NCI-H2107 (cell line): Measurements from ENCODE around the gene POLR3G.

ENCODE experiments used
- DNase-seq: peaks from one replicate; lab custom pipeline; 2025; lab: John Stamatoyannopoulos, UW

POLR3G gene

DNA sequence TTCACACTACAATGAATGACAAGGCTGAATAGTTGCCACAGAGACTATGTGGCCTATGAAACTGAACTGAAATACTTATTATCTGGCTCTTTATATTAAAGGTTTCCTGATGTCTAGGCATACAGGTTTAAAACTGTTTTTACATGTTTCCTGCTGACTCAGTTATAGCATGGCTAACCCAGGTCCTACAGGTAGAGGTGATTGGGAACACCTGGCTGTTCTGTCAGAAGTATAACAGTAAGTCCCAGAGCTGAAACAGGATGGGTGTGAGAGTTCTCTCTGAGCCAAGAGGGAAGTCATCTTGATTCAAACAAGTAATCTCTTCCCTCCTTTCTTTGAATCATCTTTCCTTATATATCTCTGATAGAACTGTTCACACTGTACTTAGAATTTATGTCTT, 79.0 kb downstream of the POLR3G start:
- no peak for DNase-seq

DNA sequence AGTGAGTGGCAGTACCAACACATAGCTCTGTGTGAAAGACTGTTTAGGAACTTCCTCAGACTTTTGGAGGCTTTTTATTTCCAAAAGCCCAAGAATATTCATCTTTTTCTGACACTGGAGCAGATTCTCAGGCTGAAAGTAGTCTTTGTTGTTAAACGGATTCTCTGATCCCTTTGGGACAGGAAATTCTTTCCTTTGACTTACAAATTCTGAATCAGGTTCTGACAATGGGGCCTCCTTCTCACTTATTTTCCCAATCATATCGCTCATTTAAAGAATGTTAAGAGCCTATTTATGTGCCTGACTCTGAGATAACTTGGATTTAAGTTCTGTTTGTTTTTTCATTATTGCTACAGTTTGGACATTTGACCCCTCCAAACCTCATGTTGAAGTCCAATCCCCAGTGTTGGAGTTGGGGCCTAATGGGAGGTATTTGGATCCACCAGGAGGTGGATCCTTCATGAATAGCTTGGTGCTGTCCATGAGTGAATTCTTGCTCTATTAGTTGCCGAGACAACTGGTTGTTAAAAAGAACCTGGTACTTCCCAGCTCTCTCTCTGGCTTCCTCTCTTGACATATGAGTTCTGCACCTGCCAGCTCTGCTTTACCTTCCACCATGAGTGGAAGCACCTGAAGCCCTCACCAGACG, 79.8 kb downstream of the POLR3G start:
- DNase-seq, result no peak

DNA sequence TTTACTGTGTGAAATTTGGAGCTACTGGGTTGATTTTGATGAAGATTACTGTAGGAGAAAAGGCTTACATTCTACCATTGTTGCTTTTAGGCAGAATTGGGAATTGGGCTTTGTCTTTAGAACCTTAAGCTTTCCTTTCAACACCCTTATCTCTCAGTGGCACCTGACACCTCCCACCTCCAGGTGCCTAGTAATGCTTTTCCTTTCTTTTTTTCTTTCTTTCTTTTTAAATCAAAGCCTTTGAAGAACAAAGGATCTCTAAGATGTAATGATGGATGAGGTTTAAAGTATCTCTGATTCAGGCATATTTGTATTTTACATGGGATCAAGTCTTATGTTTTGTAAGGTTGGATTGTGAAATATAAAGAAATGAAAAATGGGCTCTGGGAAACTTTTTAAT, 81.0 kb downstream of the POLR3G start:
- DNase-seq, result no peak

DNA sequence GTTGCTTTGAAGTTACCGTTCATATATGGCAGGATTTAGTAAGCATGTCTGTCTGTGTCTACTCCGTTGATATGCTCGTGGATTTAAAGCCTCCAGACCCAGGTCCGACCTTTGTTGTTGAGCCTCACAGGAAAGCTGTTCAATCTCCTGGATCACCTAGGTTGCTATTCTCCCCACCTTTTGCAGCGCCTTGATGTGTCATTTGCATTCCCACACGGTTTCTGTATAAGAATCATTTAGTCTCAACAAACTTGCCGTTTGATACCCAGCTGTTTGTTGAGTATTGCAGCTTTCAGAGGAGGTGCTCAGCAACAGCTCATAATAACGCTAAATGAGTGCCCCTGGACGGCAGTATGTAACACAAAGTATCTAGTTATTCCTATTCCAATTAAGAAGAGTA, 82.7 kb downstream of the POLR3G start:
- DNase-seq, result no peak

DNA sequence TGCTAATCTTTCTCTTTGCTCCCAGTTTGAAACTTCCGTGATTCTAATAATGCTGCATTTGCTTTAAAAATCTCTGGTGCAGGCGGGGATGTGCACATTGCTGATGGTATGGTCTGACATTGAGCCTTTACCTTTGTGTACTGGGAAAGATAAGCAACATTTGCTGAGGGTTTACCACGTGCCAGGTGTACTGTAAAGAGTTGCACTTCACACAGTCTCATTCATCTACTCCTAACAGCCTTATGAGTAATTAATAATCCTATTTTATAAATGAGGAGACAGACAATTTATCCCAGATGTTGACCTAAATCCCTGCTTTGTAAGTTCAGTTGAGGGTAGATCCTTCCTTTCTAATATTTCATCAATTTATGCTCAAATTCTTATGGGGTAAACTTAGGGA, 83.2 kb downstream of the POLR3G start:
- DNase-seq, result no peak

DNA sequence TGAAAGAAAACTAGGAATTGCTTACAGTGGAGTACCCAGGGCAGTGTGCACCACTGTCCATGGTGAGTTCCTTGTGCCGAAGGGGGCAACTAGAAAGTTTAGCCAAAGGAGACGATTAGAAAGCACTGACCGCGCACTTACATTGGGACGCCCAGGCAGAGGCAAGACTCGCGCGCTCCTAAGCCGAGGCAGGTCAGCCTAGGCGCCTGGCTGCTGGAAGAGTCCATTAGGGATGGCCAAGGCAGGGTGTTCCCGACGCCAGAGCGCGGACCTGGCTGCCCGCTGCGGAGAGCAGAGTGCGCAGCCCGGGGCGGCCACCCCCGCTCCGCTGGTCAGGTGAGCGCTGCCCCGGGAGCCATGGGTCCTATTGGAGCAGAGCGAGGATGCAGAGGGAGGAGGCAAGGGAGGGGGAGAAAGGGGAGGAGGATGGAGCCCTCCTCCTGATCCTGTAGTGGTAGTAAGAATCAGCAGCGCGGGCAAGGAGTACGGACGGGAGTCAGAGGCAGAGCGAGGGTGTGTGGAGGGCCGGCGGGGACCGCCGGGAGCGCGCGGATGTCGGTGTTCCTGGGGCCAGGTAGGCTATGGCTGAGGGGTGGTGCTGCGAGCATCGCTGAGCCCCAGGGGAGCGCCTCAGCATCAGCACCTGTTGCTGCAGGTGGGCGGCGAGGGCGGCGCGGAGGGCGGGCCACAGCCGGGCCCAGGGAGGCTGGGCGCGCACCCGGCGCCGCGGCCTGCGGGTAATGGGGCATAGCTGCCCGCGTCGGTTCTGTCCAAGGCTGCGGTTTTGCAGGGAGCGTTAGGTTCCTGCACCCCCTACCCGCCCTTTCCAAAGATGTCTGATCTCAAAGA, 83.9 kb downstream of the POLR3G start, which contains the start of gene ADGRV1:
Gene ADGRV1 (plus strand): TSS at position 454 of the 849 bp plus-strand sequence. CDS start 99 bp downstream, at position 553.
- peak; percentile 72 for DNase-seq

DNA sequence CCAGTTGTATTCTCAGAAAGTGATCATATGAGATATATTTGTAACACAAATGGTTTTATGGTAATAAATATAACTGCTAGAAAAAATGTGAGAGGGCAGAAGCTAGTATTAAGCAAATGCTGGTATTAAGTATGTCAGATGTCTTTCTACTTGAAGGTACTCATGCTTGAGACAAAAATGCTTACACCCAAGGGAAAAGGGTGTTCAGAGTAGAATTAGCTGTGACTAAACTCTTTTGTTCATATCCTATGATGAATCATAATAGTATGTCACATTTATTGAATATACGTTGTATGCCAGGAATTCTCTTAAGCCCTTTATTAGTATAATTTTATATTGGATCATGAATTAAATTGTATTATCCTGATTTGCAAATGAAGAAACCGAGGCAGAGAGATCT, 86.1 kb downstream of the POLR3G start:
- no peak for DNase-seq

DNA sequence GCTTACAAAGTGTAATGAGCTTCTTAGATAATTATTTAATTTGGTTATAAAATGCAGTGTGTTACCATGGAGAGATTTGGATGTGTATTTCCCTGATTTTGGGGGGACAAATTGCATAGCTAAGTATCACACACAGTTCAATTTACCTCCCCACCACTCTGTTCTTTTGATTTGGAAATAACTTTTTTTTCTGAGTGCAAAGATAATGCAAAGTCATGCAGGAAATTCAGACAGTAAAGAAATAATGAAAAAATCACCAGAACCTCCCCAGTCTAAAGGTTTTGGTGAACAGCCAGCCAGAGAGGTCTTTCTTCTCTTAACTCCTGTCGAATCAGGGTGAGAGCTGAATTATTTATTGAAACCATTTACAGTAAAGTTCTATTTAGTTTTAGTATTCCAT, 87.1 kb downstream of the POLR3G start:
- DNase-seq, result no peak

DNA sequence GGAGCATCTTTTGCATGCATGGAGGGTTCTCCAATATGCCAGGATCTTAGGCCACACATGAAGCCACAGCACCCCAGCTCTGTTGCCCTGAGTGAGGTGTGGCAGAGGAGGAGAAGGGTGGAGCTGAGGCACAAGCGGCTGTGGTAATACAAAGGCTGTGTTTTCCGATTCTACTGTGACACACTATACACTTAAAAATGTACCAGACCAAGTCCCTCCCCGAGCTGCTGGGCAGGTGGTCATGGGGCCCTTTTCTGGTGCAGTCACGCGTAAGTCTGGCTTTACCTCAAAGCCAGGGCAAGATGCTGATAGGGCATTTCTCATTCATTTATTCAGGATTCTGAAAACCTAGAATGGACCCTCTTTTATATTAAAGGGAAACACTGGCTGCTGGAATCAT, 87.7 kb downstream of the POLR3G start:
- DNase-seq, result no peak

DNA sequence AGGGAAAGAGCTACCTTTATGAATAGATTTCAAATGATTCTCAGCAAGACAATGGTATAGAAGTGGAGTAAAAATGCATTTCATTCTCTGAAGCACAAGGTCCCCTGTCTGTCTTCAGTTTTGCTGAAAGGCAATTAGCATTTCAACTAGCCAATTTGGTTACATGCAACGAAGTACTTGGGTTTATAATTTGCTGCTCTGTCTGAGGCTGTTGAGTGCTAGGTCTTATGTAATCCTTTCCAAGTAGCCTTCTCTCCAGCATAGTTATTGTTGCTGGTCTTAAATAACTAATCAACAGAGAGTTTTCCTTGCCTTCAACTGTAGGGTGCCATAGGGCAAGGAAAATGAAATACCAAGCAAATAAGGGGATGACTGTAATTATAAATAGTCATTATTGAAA, 88.4 kb downstream of the POLR3G start:
- no peak for DNase-seq
